ENCODE data around the gene ZNF804B. TPM values are rescaled to one million over a fixed set of nuclear protein-coding genes. Genes with fewer than 3 reads are reported as not detected.
"Not testable (repeated sequence)": the region's sequence is repeated elsewhere in the genome, so short reads cannot be mapped to it uniquely, and the experiment has no call there.

The ZNF804B gene
- total RNA-seq, 1 donor from 2014 or later: not detected

GRCh38 chr7:89067048-89067447 is 307.5 kb downstream of the ZNF804B start:
- DNase-seq (ENCODE audit: low spot score): no peak
- no peak for ATAC-seq

- DNase-seq (ENCODE audit: low spot score) (no peak), ATAC-seq (no peak)
These were observed 312.6 kb downstream of the ZNF804B start for GRCh38 chr7:89072081-89072480.

- no peak for ATAC-seq
- no peak for DNase-seq (ENCODE audit: low spot score)
These were observed 314.3 kb downstream of the ZNF804B start for GRCh38 chr7:89073776-89074175.

- no peak for ATAC-seq
- DNase-seq (ENCODE audit: low spot score): no peak
These were observed 318.5 kb downstream of the ZNF804B start for GRCh38 chr7:89077992-89078391.

- no peak for ATAC-seq
- DNase-seq (ENCODE audit: low spot score): no peak
These were observed 326.1 kb downstream of the ZNF804B start for GRCh38 chr7:89085580-89085979.

GRCh38 chr7:89091550-89091949 is 332.1 kb downstream of the ZNF804B start:
- ATAC-seq (no peak), DNase-seq (ENCODE audit: low spot score) (no peak)

- DNase-seq (ENCODE audit: low spot score) (no peak), ATAC-seq (no peak)
These were observed 334.8 kb downstream of the ZNF804B start for GRCh38 chr7:89094269-89094668.

- no peak for ATAC-seq
- DNase-seq (ENCODE audit: low spot score): no peak
These were observed 344.1 kb downstream of the ZNF804B start for GRCh38 chr7:89103564-89103963.

GRCh38 chr7:89104748-89105685 is 345.5 kb downstream of the ZNF804B start:
- no peak for ATAC-seq
- no peak for DNase-seq (ENCODE audit: low spot score)

- DNase-seq (ENCODE audit: low spot score) (no peak), ATAC-seq (no peak)
These were observed 364.4 kb downstream of the ZNF804B start for GRCh38 chr7:89123871-89124270.

GRCh38 chr7:89129600-89130375 is 370.3 kb downstream of the ZNF804B start:
- ATAC-seq (no peak), DNase-seq (ENCODE audit: low spot score) (no peak)

GRCh38 chr7:89133357-89133756 is 373.9 kb downstream of the ZNF804B start:
- ATAC-seq: no peak
- DNase-seq (ENCODE audit: low spot score): no peak

- no peak for DNase-seq (ENCODE audit: low spot score)
- ATAC-seq: no peak
These were observed 374.3 kb downstream of the ZNF804B start for GRCh38 chr7:89133819-89134218.

GRCh38 chr7:89145801-89146200 is 386.3 kb downstream of the ZNF804B start:
- DNase-seq (ENCODE audit: low spot score) (no peak), ATAC-seq (no peak)

- DNase-seq (ENCODE audit: low spot score) (no peak), ATAC-seq (no peak)
These were observed 400.6 kb downstream of the ZNF804B start for GRCh38 chr7:89160107-89160506.

- DNase-seq (ENCODE audit: low spot score) (no peak), ATAC-seq (no peak)
These were observed 405.9 kb downstream of the ZNF804B start for GRCh38 chr7:89165421-89165820.

- no peak for ATAC-seq
- DNase-seq (ENCODE audit: low spot score): no peak
These were observed 411.1 kb downstream of the ZNF804B start for GRCh38 chr7:89170628-89171027.

- ATAC-seq: no peak
- DNase-seq (ENCODE audit: low spot score): no peak
These were observed 422.6 kb downstream of the ZNF804B start for GRCh38 chr7:89182116-89182515.

GRCh38 chr7:89183712-89184111 is 424.2 kb downstream of the ZNF804B start:
- DNase-seq (ENCODE audit: low spot score) (no peak), ATAC-seq (no peak)

- ATAC-seq (no peak), DNase-seq (ENCODE audit: low spot score) (no peak)
These were observed 441.3 kb downstream of the ZNF804B start for GRCh38 chr7:89200758-89201157.

GRCh38 chr7:89223900-89224395 is 464.4 kb downstream of the ZNF804B start:
- no peak for ATAC-seq
- DNase-seq (ENCODE audit: low spot score): no peak

GRCh38 chr7:89228688-89229171 is 469.2 kb downstream of the ZNF804B start:
- not testable (repeated sequence) for DNase-seq (ENCODE audit: low spot score); ATAC-seq
